Sigmoid colon (tissue), 7 donors: ENCODE results near the gene PHF14. TPM values are rescaled to one million over a fixed set of nuclear protein-coding genes. Genes with fewer than 3 reads are reported as not detected.

ENCODE experiments used
- DNase-seq: peaks from one replicate; pipeline ENCODE4 v3.0.0-alpha.2; 2019
- H3K27ac ChIP-seq, 4 donors: fragments of 200-600 bp; sonication (generic); one replicate each; pipeline ENCODE4 v1.5.1; 2016 to 2019; ENCODE audit warnings: mild to moderate bottlenecking in 1 of 4
- H3K27me3 ChIP-seq, 3 donors: fragments of 200-600 bp; sonication (generic); one replicate each; pipeline ENCODE4 v1.5.1; 2019; ENCODE audit warnings: mild to moderate bottlenecking in 1 of 3
- H3K36me3 ChIP-seq, 4 donors: fragments of 200-600 bp; sonication (generic); one replicate each; pipeline ENCODE4 v1.5.1; 2016 to 2019
- H3K4me1 ChIP-seq, 4 donors: fragments of 200-600 bp; sonication (generic); one replicate each; pipeline ENCODE4 v1.5.1; 2017 to 2019
- H3K4me3 ChIP-seq, 4 donors: fragments of 200-600 bp; sonication (generic); one replicate each; pipeline ENCODE4 v1.5.1; 2017 to 2019; ENCODE audit warnings: mild to moderate bottlenecking in 2 of 4, moderate library complexity in 1 of 4
- H3K9me3 ChIP-seq, 4 donors: fragments of 200-600 bp in 3 of 4; sonication (generic) in 3 of 4; one replicate each; pipeline versions ENCODE4 v1.5.1 to v1.6.1; 2013 to 2019
- CTCF ChIP-seq, 4 experiments: fragments of 450-650 bp in 3 of 4; fragments of 200-600 bp in 1 of 4; IDR thresholded peaks; one replicate each; pipeline ENCODE4 v1.5.1; 2016 to 2019; ENCODE audit warnings: antibody characterized with exemption in 4 of 4, mild to moderate bottlenecking in 3 of 4, moderate library complexity in 2 of 4
- EP300 ChIP-seq, 4 donors: sonication (generic); formaldehyde crosslinking; IDR thresholded peaks; one replicate each; pipeline ENCODE4 v1.6.1; 2017; ENCODE audit warnings: antibody characterized with exemption in 4 of 4
- POLR2A ChIP-seq, 2 donors: fragments of 450-650 bp; IDR thresholded peaks; one replicate each; pipeline ENCODE4 v1.6.1; 2016; ENCODE audit warnings: antibody characterized with exemption in 2 of 2, mild to moderate bottlenecking in 2 of 2, moderate library complexity in 2 of 2
- POLR2AphosphoS5 ChIP-seq, 4 donors: sonication (generic); formaldehyde crosslinking; IDR thresholded peaks; one replicate each; pipeline ENCODE4 v1.6.1; 2017; ENCODE audit warnings: antibody characterized with exemption in 4 of 4
- WGBS, 2 donors: extraction: QIAGEN DNeasy Blood & Tissue Kit; methylation state at CpG; one replicate each; pipeline ENCODE4 v1.1.7; 2013; 5-methylcytosine and 5-hydroxymethylcytosine counted together
- intact Hi-C: fragments of 100-400 bp; cut with DNase I; formaldehyde crosslinking; loops from one replicate; pipeline ENCODE4 v1.15.1; 2023
- polyA plus RNA-seq, 3 donors: library from polyadenylated mRNA; stranded (reverse); fragments of 200-250 nt; gene quantifications; one replicate each; pipeline ENCODE4 v1.2.3, GENCODE V29; 2013
- total RNA-seq, 4 donors: library from RNA; depleted of rRNA; stranded (reverse); fragments of >200 nt; gene quantifications; one replicate each; pipeline ENCODE4 v1.1.0, GENCODE V29; 2016
- donor health status: healthy with polysubstance abuse.
- donor health status: Bipolar disorder and iron deficiency.
- donor health status: healthy.

The PHF14 gene
- total and polyA plus RNA-seq, 7 donors, result 10.8 to 47.6 (median 28.8) TPM

GRCh38 chr7:11212816-11213215, 239.1 kb downstream of the PHF14 start:
- no peaks in the 10 kb centered on the region for H3K27me3 ChIP-seq
- H3K4me3 ChIP-seq, result no peak overlapping the region
- H3K27ac ChIP-seq, result no peak overlapping the region
- TF ChIP-seq EP300 (IDR thresholded peaks at IDR 0.05) (no peak), POLR2AphosphoS5 (IDR thresholded peaks at IDR 0.05) (no peak), POLR2A (IDR thresholded peaks at IDR 0.05) (no peak), CTCF (IDR thresholded peaks at IDR 0.05) (no peak)
- no peak for DNase-seq
- no peaks in the 10 kb centered on the region for H3K36me3 ChIP-seq
- no peaks in the 10 kb centered on the region for H3K9me3 ChIP-seq
- H3K4me1 ChIP-seq, result peaks cover 0 to 6% (median 0%) of the 10 kb centered on the region in 4 donors
- 28 to 41% methylated on average over 1 of the region's 1 CpG for WGBS, 2 donors
- intact Hi-C loops, result no loop called here

GRCh38 chr7:11213266-11213665, 239.6 kb downstream of the PHF14 start:
- TF ChIP-seq POLR2AphosphoS5 (IDR thresholded peaks at IDR 0.05), result no peak
- no peak for TF ChIP-seq POLR2A (IDR thresholded peaks at IDR 0.05)
- no peak for TF ChIP-seq EP300 (IDR thresholded peaks at IDR 0.05)
- no peak for TF ChIP-seq CTCF (IDR thresholded peaks at IDR 0.05)
- no peak for DNase-seq
- H3K36me3 ChIP-seq, result no peaks in the 10 kb centered on the region
- peaks cover 0 to 6% (median 0%) of the 10 kb centered on the region in 4 donors for H3K4me1 ChIP-seq
- H3K27ac ChIP-seq, result no peak overlapping the region
- no peaks in the 10 kb centered on the region for H3K9me3 ChIP-seq
- no peak overlapping the region for H3K4me3 ChIP-seq
- intact Hi-C loops, result no loop called here
- WGBS, 2 donors, result 33 to 55% methylated on average over 1 of the region's 1 CpG
- no peaks in the 10 kb centered on the region for H3K27me3 ChIP-seq

GRCh38 chr7:11216276-11216675, 242.6 kb downstream of the PHF14 start:
- no peak overlapping the region for H3K27ac ChIP-seq
- TF ChIP-seq CTCF (IDR thresholded peaks at IDR 0.05), result no peak
- no peak for TF ChIP-seq EP300 (IDR thresholded peaks at IDR 0.05)
- no peak for TF ChIP-seq POLR2AphosphoS5 (IDR thresholded peaks at IDR 0.05)
- no peak for TF ChIP-seq POLR2A (IDR thresholded peaks at IDR 0.05)
- H3K4me3 ChIP-seq, result no peak overlapping the region
- WGBS, 2 donors, result 59 to 87% methylated on average over 2 of the region's 2 CpGs
- peaks cover 0 to 6% (median 0%) of the 10 kb centered on the region in 4 donors for H3K4me1 ChIP-seq
- DNase-seq, result no peak
- H3K36me3 ChIP-seq, result no peaks in the 10 kb centered on the region
- intact Hi-C loops, result no loop called here
- H3K27me3 ChIP-seq, result no peaks in the 10 kb centered on the region
- H3K9me3 ChIP-seq, result no peaks in the 10 kb centered on the region

- H3K4me3 ChIP-seq, result no peak overlapping the region
- H3K4me1 ChIP-seq, result no peaks in the 10 kb centered on the region
- H3K9me3 ChIP-seq, result no peaks in the 10 kb centered on the region
- WGBS, 2 donors, result 83 to 85% methylated on average over 6 of the region's 6 CpGs
- intact Hi-C loops, result no loop called here
- H3K27ac ChIP-seq, result no peak overlapping the region
- H3K36me3 ChIP-seq, result no peaks in the 10 kb centered on the region
- H3K27me3 ChIP-seq, result no peaks in the 10 kb centered on the region
- no peak for DNase-seq
- TF ChIP-seq EP300 (IDR thresholded peaks at IDR 0.05), result no peak
- TF ChIP-seq CTCF (IDR thresholded peaks at IDR 0.05), result no peak
- TF ChIP-seq POLR2A (IDR thresholded peaks at IDR 0.05), result no peak
- TF ChIP-seq POLR2AphosphoS5 (IDR thresholded peaks at IDR 0.05), result no peak
Measured at GRCh38 chr7:11217848-11218565, 244.3 kb downstream of the PHF14 start.
